Muscle of back (tissue), 11 donors: ENCODE data around the gene SLC39A13. TPM values are rescaled to one million over a fixed set of nuclear protein-coding genes. Genes with fewer than 3 reads are reported as not detected.

ENCODE experiments used
- DNase-seq, 3 donors: peaks; one replicate each; pipeline versions ENCODE4 v3.0.0 to v3.0.0-alpha.2; 2013
- polyA plus RNA-seq, 10 donors: library from polyadenylated mRNA; unstranded; fragments of 120-200 nt; gene quantifications; one replicate each; pipeline ENCODE4 v1.2.1, GENCODE V29; 2013; ENCODE audit not compliant: insufficient read length in 10 of 10

SLC39A13 gene
- polyA plus RNA-seq, 10 donors: 27.0 to 48.6 (median 35.3) TPM

- no peak for DNase-seq
Measured at GRCh38 chr11:47451436-47451835, 43.0 kb downstream of the SLC39A13 start.

- DNase-seq: no peak
Measured at GRCh38 chr11:47451990-47452389, 43.6 kb downstream of the SLC39A13 start.

GRCh38 chr11:47453365-47453764, 45.0 kb downstream of the SLC39A13 start:
- DNase-seq: no peak

- peak; percentile 76 to 88 (median 78) for DNase-seq
Measured at GRCh38 chr11:47454258-47454671, 45.9 kb downstream of the SLC39A13 start.

GRCh38 chr11:47460571-47461235, 52.3 kb downstream of the SLC39A13 start:
- no peak for DNase-seq

GRCh38 chr11:47461876-47462275, 53.5 kb downstream of the SLC39A13 start:
- DNase-seq: no peak

GRCh38 chr11:47464483-47464882, 56.1 kb downstream of the SLC39A13 start:
- no peak for DNase-seq

Other genes with a start within 250 kb of the SLC39A13 start
- 10 to 100 TPM; 54.1 to 88.7 (median 65.4) TPM for gene ARFGAP2, start 231.7 kb upstream of the SLC39A13 start, polyA plus RNA-seq
- gene PACSIN3, start 222.2 kb upstream of the SLC39A13 start, polyA plus RNA-seq: 100 to 1,000 TPM; 108 to 215 (median 190) TPM
- 10 to 100 TPM; 10.8 to 16.7 (median 12.4) TPM for gene DDB2, start 193.6 kb upstream of the SLC39A13 start, polyA plus RNA-seq
- 10 to 100 TPM; 17.0 to 30.9 (median 24.6) TPM for gene ACP2, start 159.8 kb upstream of the SLC39A13 start, polyA plus RNA-seq
- gene NR1H3, start 150.6 kb upstream of the SLC39A13 start, polyA plus RNA-seq: 10 to 100 TPM; 12.6 to 21.7 (median 15.0) TPM
- gene MADD, start 138.5 kb upstream of the SLC39A13 start, polyA plus RNA-seq: 10 to 100 TPM; 23.9 to 33.1 (median 29.8) TPM
- 1 to 10 TPM in 2 of 10 donors, under 1 TPM in 8; 0.05 to 1.3 (median 0.29) TPM for gene MYBPC3, start 55.9 kb upstream of the SLC39A13 start, polyA plus RNA-seq
- gene SPI1, start 30.0 kb upstream of the SLC39A13 start, polyA plus RNA-seq: 1 to 10 TPM; 4.4 to 8.0 (median 5.4) TPM
- 100 to 1,000 TPM; 106 to 147 (median 120) TPM for gene PSMC3, start 17.8 kb downstream of the SLC39A13 start, polyA plus RNA-seq
- 100 to 1,000 TPM in 1 of 10 donors, 10 to 100 TPM in 9; 60.8 to 101 (median 78.6) TPM for gene RAPSN, start 40.5 kb downstream of the SLC39A13 start, polyA plus RNA-seq
- 10 to 100 TPM; 46.6 to 93.3 (median 69.1) TPM for gene CELF1, start 144.5 kb downstream of the SLC39A13 start, polyA plus RNA-seq
- gene PTPMT1, start 157.0 kb downstream of the SLC39A13 start, polyA plus RNA-seq: 10 to 100 TPM; 20.4 to 35.8 (median 26.0) TPM
- 10 to 100 TPM; 11.2 to 14.5 (median 13.4) TPM for gene KBTBD4, start 170.4 kb downstream of the SLC39A13 start, polyA plus RNA-seq
- 10 to 100 TPM; 88.1 to 95.3 (median 90.8) TPM for gene NDUFS3, start 170.5 kb downstream of the SLC39A13 start, polyA plus RNA-seq
- gene FAM180B, start 178.1 kb downstream of the SLC39A13 start, polyA plus RNA-seq: 1 to 10 TPM; 1.2 to 4.1 (median 2.7) TPM
- 10 to 100 TPM in 2 of 10 donors, 1 to 10 TPM in 8; 4.3 to 13.2 (median 7.7) TPM for gene C1QTNF4, start 185.8 kb downstream of the SLC39A13 start, polyA plus RNA-seq
- gene MTCH2, start 234.0 kb downstream of the SLC39A13 start, polyA plus RNA-seq: 10 to 100 TPM; 70.3 to 83.1 (median 76.6) TPM